Activated T-cell treated with anti-CD3 and anti-CD28 coated beads for 24 hours (primary cell): ENCODE results near the gene CABLES2.
"Not testable (repeated sequence)": the region's sequence is repeated elsewhere in the genome, so short reads cannot be mapped to it uniquely, and the experiment has no call there.

Experiments used
- DNase-seq: peaks from one replicate; pipeline ENCODE4 v3.0.0-alpha.2; 2020; ENCODE audit warnings: low read depth

The CABLES2 gene

DNA sequence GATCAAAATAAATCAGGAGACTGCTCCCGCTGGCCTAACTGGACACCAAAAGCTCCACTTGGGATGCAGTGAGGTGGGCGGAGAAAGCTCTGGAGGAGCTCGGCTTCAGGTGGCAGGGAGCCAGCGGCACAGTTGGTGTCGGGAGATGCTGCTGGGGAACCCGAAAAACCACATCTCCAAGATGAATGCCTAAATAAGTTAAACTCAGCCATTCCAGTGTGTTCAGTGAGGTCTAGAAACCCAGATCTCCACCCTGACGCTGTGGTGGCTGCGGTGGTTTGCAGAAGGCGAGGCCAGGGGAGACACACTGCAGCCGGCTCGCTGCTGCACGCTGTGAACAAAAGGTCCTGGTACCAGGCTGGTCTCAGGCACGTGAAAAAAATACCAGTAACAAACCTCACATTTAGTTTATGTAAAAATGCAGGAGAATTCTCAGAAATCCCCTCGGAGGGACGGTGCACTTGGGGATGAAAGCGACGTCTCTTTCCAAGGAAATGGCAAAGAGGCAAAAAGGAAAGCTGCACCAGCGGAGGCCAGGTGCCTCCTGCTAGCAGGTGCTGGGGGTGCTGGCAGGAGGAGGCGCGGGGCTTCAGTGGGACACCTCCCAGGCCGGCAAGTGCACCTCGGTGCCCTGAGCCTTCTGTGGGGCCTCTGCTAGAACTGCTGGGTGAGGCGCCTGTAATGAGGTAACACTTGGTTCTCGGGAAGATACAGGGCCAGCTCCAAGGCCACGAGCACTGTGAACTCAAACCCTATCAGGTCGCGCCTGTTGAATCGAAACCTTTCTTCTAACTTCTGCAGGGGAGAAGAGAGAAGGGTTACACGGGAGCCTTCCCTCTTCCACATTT, 16.5 kb downstream of the CABLES2 start:
- DNase-seq: no peak

GRCh38 chr20:62389601-62390087, 17.4 kb downstream of the CABLES2 start:
- no peak for DNase-seq

DNA sequence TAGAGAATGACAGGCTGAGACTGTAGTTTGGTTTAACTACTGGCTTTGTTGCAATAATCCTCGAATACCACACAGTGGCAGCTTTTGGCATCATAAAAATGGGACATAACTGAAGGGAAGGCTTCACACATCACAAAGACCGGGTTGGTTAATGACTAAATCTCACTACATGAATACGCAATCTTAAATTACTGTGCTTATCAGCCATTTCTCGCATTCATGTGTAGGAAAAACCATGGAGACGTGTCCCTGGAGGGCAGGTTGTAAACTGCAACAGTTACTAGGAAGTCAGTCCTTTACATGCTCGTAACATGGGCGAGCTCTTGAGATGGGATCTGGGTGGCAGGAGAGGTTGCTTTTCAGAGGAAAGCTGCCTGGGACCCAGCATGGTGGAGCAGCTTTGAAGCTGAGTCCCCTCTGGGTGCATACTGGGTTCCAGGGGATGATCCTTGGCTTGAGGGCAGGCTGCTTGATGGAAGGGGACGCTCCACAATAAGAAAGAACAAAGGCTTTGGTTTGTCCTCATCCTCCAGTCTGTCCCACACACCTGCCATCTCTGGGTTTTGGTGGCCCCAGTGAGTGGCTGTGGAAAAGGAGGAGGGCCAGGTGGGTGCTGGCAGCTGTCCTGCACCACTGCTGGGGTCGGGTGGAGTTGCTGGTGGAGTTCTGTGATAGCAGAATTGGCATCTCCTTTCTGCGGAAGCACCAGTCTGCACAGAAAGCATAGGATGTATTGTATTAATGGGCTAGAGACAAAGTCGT, 18.1 kb downstream of the CABLES2 start:
- no peak for DNase-seq

DNA sequence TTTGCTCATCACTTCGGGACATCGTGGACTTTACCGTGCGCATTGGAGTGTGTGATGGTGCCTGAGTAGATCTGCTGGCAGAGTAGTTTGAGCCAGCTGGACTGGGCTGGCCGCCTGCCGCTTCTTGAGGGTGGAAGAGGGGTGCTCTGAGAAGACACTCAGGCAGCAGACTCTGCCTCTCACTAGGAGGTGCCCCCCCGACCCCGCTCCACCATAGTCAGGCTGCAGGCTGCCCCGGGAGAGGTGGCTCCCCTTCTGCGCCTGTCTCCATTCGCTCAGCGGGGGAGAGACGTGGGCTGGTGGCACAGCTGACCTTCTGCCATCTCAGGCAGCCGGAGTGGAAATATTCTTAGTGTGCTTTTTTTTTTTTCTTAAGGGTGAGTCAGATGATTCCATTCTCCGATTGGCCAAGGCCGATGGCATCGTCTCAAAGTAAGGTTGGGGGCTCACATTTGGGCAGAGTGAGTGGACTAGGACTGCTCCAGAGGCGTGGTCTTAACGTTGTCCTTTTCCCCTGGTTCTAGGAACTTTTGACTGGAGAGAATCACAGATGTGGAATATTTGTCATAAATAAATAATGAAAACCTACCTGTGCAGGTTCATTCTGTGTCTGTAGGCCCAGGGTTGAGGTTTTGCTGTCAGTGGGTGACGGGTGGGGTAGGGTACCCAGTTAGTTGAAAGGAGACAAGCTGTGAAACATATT, 19.0 kb downstream of the CABLES2 start:
- no peak for DNase-seq

- DNase-seq: no peak
Measured at GRCh38 chr20:62387219-62387913, 19.7 kb downstream of the CABLES2 start.

DNA sequence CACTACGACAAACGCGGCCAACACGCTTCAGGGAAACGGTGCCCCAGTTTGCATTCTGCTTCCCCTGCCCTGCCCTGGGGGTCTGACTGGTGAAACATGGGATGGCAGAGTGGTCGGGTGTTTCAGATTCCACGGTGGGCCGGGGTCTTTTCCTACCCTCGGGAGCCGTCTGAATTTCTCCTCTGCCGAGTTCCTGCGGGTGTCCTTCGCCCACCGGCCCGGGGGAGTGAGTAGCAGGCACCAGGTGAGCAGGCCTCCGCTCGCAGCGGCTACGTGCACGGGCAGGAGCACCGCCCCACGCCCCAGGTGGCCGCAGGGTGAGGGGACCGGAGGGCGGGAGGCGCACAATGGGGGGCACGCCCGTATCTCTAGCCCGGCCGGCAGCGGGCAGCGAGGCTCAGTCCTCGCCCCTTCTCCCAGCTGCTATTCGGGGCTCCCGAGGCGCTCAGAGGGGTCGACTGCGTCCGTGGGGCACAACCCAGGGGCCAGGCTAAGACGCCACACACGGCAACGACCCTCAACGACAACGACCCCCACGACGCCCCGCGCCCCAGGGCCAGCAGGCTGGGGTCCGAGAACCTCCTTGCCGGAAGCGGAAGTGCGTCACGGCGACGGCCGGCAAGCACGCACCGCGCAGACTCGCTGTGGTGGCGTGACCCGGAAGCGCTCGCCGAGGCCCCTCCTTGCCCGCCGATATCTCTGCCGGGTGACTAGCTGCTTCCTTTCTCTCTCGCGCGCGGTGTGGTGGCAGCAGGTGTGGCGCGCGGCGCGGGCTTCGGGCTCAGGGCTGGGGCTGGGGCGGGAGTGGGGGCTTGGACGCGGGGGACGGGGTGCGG, 20.5 kb downstream of the CABLES2 start, which contains the start of gene RPS21:
Gene RPS21 (plus strand): TSS at position 721 of the 836 bp plus-strand sequence. CDS start 236 bp downstream, outside the sequence.
- DNase-seq: peak; percentile 93

DNA sequence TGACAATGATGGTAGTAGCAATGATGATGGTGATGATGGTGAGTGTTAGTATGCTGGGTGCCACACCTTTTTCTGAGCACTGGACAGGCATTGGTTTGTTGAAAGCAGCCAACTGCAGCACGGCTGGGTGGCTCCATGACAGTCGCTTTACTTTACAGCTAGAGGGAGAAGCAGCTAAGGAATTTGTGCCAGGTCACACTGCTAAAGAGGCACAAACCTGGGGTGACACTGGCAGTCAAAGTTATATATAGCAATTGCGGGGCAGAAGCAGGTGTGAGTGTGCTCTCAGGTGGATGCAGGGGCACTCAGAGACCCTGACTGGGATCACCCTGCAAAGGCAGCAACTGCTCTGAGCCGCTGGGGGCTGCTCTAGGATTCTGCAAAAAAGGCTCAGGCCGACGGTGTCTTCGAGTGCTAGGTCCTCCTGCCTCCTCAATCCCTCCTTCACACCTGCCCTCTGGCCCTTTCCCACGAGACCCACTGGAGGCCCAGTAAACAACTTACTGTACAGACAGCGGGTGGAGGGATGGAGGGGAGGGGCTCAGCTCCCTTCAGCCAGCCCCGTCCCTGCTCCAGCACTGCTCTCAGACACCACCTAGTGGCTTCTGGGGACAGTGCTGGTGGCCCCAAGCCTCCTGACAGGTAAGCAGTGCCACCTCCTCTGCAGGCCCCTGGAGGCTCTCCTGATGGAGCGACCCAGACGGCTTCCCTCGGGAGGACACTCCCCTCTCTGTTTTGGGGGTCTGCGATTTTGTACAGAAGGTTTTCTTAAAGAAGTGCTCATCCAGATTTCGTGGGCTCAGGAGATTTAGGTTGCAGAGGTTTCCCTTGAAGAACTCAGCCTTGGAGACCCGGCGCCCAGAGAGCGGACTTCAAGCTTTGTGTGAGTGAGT, 24.5 kb downstream of the CABLES2 start:
- peak; percentile 75 for DNase-seq

DNA sequence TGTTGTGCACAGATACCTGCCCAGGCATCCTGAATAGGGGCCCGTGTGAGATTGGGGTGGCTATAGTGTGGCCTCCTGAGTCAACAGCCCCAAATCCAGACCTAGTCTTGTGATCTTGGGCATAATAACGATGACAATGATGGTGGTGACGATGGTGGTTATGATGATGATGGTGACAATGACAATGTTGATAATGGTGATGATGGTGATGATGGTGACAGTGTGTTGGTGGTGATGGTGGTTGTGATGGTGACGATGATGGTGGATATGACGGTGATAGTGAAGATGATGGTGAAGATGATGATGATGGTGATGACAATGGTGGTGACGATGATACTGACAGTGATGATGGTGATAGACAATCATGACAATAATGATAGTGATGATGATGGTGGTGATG, 25.2 kb downstream of the CABLES2 start:
- DNase-seq: no peak

GRCh38 chr20:62381202-62381797, 25.8 kb downstream of the CABLES2 start:
- no peak for DNase-seq

GRCh38 chr20:62378215-62378614, 28.9 kb downstream of the CABLES2 start:
- DNase-seq: no peak

- no peak for DNase-seq
Measured at GRCh38 chr20:62377615-62378178, 29.4 kb downstream of the CABLES2 start.

- no peak for DNase-seq
Measured at GRCh38 chr20:62377064-62377461, 30.0 kb downstream of the CABLES2 start.

GRCh38 chr20:62376112-62377063, 30.7 kb downstream of the CABLES2 start:
- DNase-seq: no peak

- no peak for DNase-seq
Measured at GRCh38 chr20:62374331-62375152, 32.5 kb downstream of the CABLES2 start.

DNA sequence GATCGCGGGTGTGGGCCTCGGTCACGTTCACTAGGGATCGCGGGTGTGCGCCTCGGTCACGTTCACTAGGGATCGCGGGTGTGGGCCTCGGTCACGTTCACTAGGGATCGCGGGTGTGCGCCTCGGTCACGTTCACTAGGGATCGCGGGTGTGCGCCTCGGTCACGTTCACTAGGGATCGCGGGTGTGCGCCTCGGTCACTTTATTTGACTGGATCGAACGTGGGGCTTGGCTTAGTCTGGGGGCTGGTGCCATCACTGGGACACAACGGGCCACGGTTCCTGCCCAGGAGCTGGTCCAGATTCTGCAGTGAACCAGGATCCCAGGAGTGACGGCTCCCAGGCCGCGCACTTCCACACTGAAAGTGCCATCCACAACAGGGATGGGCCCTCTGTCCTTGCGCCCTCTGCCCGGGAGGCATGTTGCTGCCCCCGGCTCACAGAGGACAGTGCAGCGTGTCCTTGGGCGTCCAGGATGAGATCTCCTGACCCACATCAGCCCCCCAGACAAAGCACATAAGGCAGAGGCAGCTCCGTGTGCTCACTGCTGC, 33.4 kb downstream of the CABLES2 start:
- DNase-seq: not testable (repeated sequence)
